GM12865 (cell line): ENCODE measurements around the gene POLR2I.
"Not testable (repeated sequence)": the region's sequence is repeated elsewhere in the genome, so short reads cannot be mapped to it uniquely, and the experiment has no call there.

ENCODE experiments used
- DNase-seq: peaks from one replicate; pipeline ENCODE4 v3.0.0; 2010; ENCODE audit warnings: low read depth
- H3K4me3 ChIP-seq: 2 replicates; pipeline ENCODE4 v1.5.1; 2011; ENCODE audit warnings: mild to moderate bottlenecking, low read depth, low read length, control low read depth
- CTCF ChIP-seq: IDR thresholded peaks from 2 replicates; pipeline ENCODE4 v1.5.1; 2011; ENCODE audit warnings: low read length, control low read depth, low read depth, inconsistent platforms; ENCODE audit not compliant: insufficient read depth; ENCODE audit errors: missing control alignments

POLR2I gene

GRCh38 chr19:36081385-36081784 is 33.3 kb downstream of the POLR2I start:
- H3K4me3 ChIP-seq = no peak overlapping the region
- DNase-seq = no peak
- TF ChIP-seq CTCF = no peak

GRCh38 chr19:36079389-36079945 is 35.2 kb downstream of the POLR2I start:
- TF ChIP-seq CTCF = no peak
- H3K4me3 ChIP-seq = no peak overlapping the region
- no peak for DNase-seq

GRCh38 chr19:36073121-36073876 is 41.4 kb downstream of the POLR2I start:
- H3K4me3 ChIP-seq = no peak overlapping the region
- TF ChIP-seq CTCF = no peak
- DNase-seq = no peak

- H3K4me3 ChIP-seq = no peak overlapping the region
Measured at GRCh38 chr19:36072081-36072480, 42.6 kb downstream of the POLR2I start.

GRCh38 chr19:36068810-36069499 is 45.7 kb downstream of the POLR2I start:
- not testable (repeated sequence) for DNase-seq

More at GRCh38 chr19:36072081-36072480, 42.6 kb downstream of the POLR2I start:
- no peak for TF ChIP-seq CTCF
- DNase-seq = no peak

GRCh38 chr19:36067681-36068080 is 47.0 kb downstream of the POLR2I start:
- TF ChIP-seq CTCF = no peak
- H3K4me3 ChIP-seq = no peak overlapping the region
- DNase-seq = no peak

More at GRCh38 chr19:36068810-36069499, 45.7 kb downstream of the POLR2I start:
- H3K4me3 ChIP-seq = not testable (repeated sequence)

GRCh38 chr19:36064826-36065225 is 49.8 kb downstream of the POLR2I start:
- no peak for TF ChIP-seq CTCF
- no peak overlapping the region for H3K4me3 ChIP-seq
- no peak for DNase-seq
